GM19395 (cell line): ENCODE measurements around the gene TFCP2L1.

Source experiments
- ATAC-seq: cut with Tn5 transposase; IDR thresholded peaks from one replicate; pipeline ENCODE4 v1.9.1; 2021; ENCODE audit warnings: mild to moderate bottlenecking, moderate library complexity; ENCODE audit not compliant: unreplicated experiment

TFCP2L1 gene

GRCh38 chr2:121295911-121296650 lies 11.1 kb upstream of the TFCP2L1 start:
- no peak for ATAC-seq

DNA sequence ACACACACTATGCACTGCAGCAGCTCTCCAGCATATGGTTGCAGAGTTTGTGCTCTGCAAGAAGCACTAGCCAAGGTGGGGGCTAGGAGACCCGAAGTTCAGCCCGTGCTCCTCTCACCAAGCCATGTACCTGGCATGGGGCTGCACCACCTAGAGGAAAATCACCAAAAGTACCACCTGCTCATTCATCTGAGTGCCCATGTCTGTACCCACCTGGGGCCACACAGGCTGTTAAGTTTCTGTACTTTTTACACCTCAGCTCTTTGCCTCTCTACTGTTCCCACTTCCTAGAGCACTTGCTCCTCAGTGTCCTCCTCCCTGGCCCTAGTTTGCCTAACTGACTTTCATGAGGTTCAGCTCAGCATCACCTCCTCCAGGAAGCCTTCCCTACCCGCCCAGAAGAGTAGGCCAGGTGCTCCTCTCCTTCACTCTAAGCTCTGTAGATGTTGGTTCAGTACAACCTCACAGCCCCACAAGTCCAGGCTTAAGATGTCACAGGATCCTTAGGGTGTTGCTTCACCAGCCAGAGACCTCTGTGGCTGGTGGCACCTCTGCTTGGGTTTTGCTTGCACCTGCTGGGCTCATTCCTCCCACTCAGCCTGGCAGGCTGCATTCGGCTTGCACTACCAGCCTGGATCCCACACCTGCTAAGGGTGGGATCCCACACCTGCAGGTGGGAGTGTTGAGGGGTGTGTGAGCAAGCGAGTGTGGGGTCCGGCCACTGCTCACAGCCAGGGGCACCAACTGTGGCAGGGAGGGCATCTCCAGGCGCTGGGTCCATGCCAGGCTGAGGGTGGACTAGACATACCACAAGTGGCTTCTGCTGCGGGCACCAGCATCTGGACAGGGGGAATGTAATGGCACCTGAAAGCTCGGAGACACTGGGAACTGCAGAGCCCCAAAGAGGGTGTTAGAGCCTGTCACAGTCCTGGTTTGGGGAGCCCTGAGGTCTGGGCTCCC lies 10.2 kb upstream of the TFCP2L1 start:
- no peak for ATAC-seq

DNA sequence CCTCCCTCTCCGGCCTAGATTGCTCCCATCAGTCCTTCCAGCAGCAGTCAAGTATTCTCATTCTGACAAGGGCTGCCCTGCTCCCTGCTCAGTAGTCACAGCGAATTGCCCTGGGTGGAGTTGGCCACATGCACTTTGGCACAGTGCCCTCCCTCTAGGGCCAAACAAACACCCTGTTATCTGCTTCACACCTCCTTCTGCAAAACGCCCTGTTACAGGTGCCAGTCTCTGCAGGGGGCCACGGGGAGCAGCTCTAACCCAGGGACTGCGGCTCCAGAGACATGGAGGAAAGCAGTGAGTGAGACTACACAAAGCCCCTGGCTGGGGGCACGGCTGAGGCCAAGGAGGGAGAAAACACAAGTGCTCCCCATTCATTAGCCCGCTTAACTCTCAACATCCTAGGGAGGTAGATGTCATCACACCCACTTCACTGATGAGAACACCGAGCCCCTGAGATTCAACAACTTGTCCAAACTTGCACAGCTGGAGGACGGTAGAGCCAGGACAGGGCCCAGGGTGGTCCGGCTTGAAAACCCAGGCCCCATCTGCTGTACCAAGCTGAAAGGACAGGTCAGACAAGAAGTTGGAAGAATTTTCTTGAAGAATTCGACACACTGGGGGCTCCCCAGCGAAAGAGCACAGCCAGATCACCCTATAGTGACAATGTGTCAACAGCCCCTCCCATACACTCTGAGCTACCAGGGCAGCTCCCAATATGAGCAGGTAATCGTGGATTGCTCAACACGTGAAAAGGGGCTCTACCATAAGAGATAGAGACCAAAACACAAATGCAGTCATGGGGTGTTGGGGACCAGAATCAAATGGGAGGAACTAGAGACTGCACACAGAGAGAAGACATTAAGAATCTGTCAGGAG lies 8.7 kb upstream of the TFCP2L1 start:
- ATAC-seq, result no peak

DNA sequence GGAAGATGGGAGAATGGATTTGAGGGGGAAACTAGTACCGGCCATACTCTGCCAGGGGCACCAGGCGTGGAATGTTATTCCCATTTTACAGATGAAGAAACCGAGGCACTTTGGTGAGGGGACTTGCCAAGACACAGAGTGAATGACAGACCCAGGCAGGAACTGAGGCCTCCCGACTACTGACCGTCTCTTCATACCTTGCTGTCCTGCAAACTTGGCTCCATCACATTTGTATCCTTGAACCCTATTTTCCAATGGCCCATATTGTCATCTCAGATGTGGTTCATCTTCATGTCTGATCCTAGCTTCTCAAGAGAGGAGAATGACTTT lies 6.2 kb upstream of the TFCP2L1 start:
- ATAC-seq, result no peak

GRCh38 chr2:121289271-121289670 lies 4.3 kb upstream of the TFCP2L1 start:
- ATAC-seq, result no peak

GRCh38 chr2:121288454-121289231 lies 3.6 kb upstream of the TFCP2L1 start:
- ATAC-seq, result no peak

DNA sequence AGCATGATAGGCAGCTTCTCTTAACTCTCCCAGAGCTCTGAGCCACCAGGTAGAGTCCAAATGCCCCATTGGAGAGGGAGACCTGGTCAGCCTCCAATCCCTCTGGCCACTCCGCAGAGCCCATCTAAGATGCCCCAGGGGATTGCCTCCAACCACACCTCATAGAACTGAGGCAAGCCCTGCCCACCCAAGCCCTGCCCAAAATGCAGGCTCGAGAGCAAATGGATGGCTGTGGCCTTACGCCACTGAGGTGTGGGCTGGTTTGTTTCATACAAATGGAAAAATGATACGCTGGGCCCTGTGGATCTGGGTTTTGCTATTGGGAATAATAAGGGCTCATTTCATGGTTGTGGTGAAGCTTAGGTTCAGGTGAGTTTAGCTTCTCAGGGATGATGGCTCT lies 3.0 kb upstream of the TFCP2L1 start:
- ATAC-seq, result no peak

DNA sequence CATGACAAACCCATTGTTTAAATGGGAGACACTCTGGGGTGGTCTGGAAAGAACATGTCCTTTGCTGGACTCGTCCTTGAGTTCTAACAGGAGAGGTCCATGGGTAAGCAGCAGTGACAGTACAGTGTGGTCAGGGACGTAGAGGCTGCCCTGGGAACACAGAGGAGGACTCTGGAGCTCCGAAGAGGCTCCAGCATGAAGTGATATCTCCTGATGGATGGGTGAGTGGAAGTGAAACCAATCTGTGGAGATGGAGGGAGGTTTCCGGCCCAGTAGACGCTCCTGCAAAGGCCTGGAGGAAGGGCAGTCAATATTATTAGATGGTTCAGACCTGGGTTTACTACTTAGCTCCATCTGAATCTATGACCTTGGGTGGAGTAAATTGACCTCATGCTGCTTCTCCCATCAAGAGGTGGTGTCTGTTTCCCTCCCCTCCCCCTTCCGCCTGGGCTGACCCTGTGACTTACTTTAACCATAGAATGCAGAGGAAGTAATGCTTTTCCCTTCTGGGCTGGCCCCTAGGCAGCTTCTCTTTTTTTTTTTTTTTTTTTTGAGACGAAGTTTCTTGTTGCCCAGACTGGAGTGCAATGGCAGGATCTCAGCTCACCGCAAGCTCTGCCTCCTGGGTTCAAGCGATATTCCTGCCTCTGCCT lies 2.3 kb upstream of the TFCP2L1 start:
- ATAC-seq, result no peak

- ATAC-seq, result no peak
Measured at GRCh38 chr2:121286506-121286905, 1.5 kb upstream of the TFCP2L1 start.

DNA sequence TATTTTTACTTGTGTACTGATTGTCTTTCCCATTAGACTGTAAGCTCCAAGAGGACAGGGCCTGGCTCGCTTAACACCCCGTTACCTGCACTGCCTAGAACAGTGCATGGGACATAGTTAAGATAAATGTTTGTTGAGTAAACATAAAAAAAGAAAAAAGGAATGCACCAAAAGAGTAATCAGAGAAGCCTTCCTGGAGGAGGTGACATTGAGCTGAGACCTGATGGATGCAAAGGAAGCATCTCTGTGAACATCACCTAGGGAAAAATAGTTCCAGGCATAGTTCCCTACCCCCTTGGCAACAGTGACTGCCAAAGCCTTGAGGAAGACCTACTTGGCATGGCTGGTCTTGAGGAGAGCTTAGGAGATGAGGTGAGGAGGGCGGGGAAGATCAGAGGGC lies 924 bp upstream of the TFCP2L1 start:
- ATAC-seq, result no peak

GRCh38 chr2:121283670-121284462 lies 1.1 kb downstream of the TFCP2L1 start:
- ATAC-seq, result no peak

DNA sequence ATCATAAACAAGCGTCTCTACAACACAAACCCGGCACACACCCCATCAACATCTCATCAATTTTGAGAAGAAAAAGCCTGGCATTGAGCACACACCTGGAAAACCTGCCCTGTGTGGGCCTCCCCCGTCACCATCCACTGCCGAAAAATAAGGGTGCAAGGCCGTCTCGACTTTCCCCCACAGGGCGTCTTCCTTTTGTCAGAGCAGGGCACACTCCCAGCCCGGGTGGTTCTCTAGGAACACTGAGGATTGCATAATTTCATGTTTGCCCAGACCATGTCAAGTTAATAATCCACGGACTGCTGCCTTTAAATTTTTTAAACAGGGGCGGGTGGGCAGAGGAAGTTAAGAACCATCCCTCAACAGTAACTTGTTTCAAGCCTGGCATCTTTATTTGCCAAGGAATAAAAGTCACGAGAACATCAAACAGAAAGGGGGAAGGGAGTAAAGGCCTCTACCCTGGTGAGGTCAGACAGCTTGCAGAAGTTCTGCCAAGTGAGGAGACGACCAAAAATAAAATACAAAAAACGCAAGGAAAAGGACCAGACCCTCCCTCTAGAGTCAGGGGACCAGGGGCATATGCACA lies 2.1 kb downstream of the TFCP2L1 start:
- ATAC-seq, result no peak

DNA sequence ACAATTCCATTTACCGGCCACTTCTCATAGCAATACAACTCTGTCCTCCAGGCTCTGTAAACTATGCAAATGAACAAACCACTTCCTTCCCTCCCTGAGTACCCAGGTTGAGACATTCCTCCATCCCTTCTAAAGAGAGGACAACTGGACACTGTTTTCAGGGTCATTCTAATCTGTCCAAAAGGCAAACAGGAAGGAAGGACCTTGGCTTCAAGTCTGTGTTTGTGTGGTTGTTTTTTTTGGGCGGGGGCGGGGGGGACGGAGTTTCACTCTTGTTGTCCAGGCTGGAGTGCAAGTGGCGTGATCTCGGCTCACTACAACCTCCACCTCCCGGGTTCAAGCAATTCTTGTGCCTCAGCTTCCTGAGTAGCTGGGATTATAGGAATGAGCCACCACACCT lies 3.3 kb downstream of the TFCP2L1 start:
- ATAC-seq, result no peak

- no peak for ATAC-seq
Measured at GRCh38 chr2:121281107-121281506, 3.9 kb downstream of the TFCP2L1 start.

- no peak for ATAC-seq
Measured at GRCh38 chr2:121279476-121280220, 5.4 kb downstream of the TFCP2L1 start.

DNA sequence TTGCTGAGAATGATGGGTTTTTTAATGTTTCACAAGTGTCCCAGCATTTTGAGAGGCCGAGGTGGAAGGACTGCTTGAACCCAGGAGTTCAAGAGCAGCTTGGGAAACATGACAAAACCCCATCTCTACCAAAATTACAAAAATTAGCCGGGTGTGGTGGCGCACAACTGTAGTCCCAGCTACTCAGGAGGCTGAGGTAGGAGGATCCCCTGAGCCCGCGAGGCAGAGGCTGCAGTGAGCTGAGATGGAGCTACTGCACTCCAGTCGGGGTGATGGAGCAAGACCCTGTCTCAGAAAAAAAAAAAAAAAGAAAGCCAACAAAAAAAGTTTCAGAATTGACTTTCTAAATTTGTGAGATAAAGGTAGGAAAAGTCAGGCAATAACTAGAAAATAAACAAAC lies 8.7 kb downstream of the TFCP2L1 start:
- no peak for ATAC-seq

DNA sequence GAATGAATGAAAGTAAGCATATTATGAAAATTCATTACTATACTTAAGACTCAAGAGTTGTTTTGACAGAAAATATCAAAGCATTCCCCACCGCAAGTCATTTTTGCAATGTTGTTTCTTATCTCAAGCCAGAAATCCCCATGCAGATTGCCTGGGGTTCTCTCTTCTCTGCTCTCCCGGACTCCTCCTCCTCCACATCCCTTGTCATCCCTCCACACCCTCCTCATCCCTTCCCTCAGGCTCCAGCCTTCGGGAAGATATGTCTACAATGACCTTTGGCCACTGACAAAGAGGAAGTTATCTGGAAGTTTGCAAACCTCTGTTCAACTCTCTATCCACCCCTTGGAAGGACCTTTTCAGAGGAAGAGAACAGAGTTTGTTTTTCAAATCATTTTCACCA lies 11.9 kb downstream of the TFCP2L1 start:
- ATAC-seq, result no peak

GRCh38 chr2:121272596-121272995 lies 12.4 kb downstream of the TFCP2L1 start:
- no peak for ATAC-seq
